Hepatocyte (in vitro differentiated cells): ENCODE data around the gene TRAPPC2.

ENCODE experiments used
- EZH2 ChIP-seq: fragments of 200-600 bp; sonication (generic); IDR thresholded peaks from 2 replicates; pipeline ENCODE4 v1.6.1; 2016; ENCODE audit warnings: antibody characterized with exemption, mild to moderate bottlenecking, borderline replicate concordance
- TF ChIP-seq, protein P1 (sequence below): fragments of 200-600 bp; sonication (generic); IDR thresholded peaks from 2 replicates; pipeline ENCODE4 v1.5.1; 2016; ENCODE audit warnings: antibody characterized with exemption, mild to moderate bottlenecking; ENCODE audit not compliant: poor library complexity

DNA sequence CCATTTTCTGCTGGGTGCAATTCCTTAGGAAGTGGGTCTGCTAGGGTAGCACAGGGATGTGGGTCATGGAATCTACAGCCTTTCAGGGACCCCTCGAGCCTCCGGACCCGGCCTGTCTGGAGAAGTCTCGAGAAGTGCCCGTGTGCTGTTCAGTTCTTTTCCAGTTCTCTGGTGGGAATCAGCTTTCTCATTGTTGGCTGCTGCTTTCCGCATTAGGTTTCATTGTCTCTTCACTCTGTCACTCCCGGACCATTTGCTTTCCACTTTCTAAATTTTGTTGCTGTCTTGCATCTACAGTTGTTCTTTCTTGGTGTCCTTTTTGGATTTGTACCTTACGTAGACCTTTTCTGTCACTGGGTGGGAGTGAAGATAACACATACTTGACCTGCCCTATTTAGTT lies 39.4 kb downstream of the TRAPPC2 start:
- TF ChIP-seq, protein P1, sequence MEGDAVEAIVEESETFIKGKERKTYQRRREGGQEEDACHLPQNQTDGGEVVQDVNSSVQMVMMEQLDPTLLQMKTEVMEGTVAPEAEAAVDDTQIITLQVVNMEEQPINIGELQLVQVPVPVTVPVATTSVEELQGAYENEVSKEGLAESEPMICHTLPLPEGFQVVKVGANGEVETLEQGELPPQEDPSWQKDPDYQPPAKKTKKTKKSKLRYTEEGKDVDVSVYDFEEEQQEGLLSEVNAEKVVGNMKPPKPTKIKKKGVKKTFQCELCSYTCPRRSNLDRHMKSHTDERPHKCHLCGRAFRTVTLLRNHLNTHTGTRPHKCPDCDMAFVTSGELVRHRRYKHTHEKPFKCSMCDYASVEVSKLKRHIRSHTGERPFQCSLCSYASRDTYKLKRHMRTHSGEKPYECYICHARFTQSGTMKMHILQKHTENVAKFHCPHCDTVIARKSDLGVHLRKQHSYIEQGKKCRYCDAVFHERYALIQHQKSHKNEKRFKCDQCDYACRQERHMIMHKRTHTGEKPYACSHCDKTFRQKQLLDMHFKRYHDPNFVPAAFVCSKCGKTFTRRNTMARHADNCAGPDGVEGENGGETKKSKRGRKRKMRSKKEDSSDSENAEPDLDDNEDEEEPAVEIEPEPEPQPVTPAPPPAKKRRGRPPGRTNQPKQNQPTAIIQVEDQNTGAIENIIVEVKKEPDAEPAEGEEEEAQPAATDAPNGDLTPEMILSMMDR: no peak
- TF ChIP-seq EZH2: no peak
